H1 (cell line): ENCODE results near the gene ICA1. TPM values are rescaled to one million over a fixed set of nuclear protein-coding genes. Genes with fewer than 3 reads are reported as not detected.

Experiments used
- CTCF ChIA-PET: fragments of 300-600 bp; sonication (Branson Sonifier 250); formaldehyde crosslinking; loops from one replicate; lab custom pipeline; 2021; ENCODE audit not compliant: partially characterized antibody; lab: Charles Lee
- POLR2A ChIA-PET: fragments of 300-600 bp; sonication (Branson Sonifier 250); formaldehyde crosslinking; loops from one replicate; lab custom pipeline; 2021; ENCODE audit warnings: inconsistent platforms; ENCODE audit not compliant: partially characterized antibody; lab: Charles Lee
- DNase-seq, 2 experiments: peaks; one replicate each; pipeline versions ENCODE4 v3.0.0 to v3.0.0-alpha.2; 2010 to 2022; ENCODE audit warnings: low spot score in 2 of 2, low read depth in 1 of 2, mixed read lengths in 1 of 2
- FAIRE-seq: peaks from 2 replicates; lab custom pipeline; 2011; peaks lifted over from hg19 to GRCh38; lab: Jason Lieb, UNC
- H2AFZ ChIP-seq: 2 replicates; pipeline ENCODE4 v1.8.1; 2012; ENCODE audit warnings: low read length, inconsistent platforms
- H2AK5ac ChIP-seq: 2 replicates; pipeline ENCODE4 v1.6.1; 2013; ENCODE audit warnings: low read depth, low read length
- H2BK120ac ChIP-seq: replicated peaks from 2 replicates; pipeline ENCODE3; 2013; ENCODE audit warnings: low read depth, low read length, inconsistent platforms
- H2BK12ac ChIP-seq: 2 replicates; pipeline ENCODE4 v1.6.1; 2013; ENCODE audit warnings: low read depth, low read length
- H2BK15ac ChIP-seq: 2 replicates; pipeline ENCODE4 v1.6.1; 2013; ENCODE audit warnings: low read length
- H2BK20ac ChIP-seq: 2 replicates; pipeline ENCODE4 v1.6.1; 2013; ENCODE audit warnings: low read length
- H2BK5ac ChIP-seq: 2 replicates; pipeline ENCODE4 v1.6.1; 2013; ENCODE audit warnings: low read depth, low read length
- H3K14ac ChIP-seq: 2 replicates; pipeline ENCODE4 v1.6.1; 2013; ENCODE audit warnings: inconsistent platforms; ENCODE audit not compliant: insufficient read length
- H3K18ac ChIP-seq: 2 replicates; pipeline ENCODE4 v1.6.1; 2013; ENCODE audit warnings: low read length; ENCODE audit errors: extremely low read depth
- H3K23ac ChIP-seq: 2 replicates; pipeline ENCODE4 v1.6.1; 2013; ENCODE audit warnings: inconsistent platforms; ENCODE audit not compliant: insufficient read length
- H3K23me2 ChIP-seq: 2 replicates; pipeline ENCODE4 v1.6.1; 2013; ENCODE audit warnings: low read depth, low read length
- H3K27ac ChIP-seq: 2 replicates; pipeline ENCODE4 v1.6.1; 2011; ENCODE audit warnings: low read depth, low read length, inconsistent platforms
- H3K27me3 ChIP-seq, 4 experiments: replicated peaks in 1 of 4; 1 replicate in 1 of 4; 2 replicates in 3 of 4; pipeline versions ENCODE4 v1.6.1 to v1.8.1; 2011 to 2013; ENCODE audit warnings: low read length in 3 of 4, mild to moderate bottlenecking in 3 of 4, inconsistent platforms in 2 of 4, mixed read lengths in 2 of 4, moderate library complexity in 1 of 4; ENCODE audit not compliant: control insufficient read depth in 3 of 4, insufficient read depth in 3 of 4; ENCODE audit errors: extremely low read depth in 1 of 4
- H3K36me3 ChIP-seq, 4 experiments: 2 replicates each; pipeline versions ENCODE4 v1.6.1 to v1.8.1; 2011 to 2013; ENCODE audit warnings: mild to moderate bottlenecking in 4 of 4, low read length in 3 of 4, moderate library complexity in 2 of 4, control low read depth in 1 of 4, inconsistent platforms in 1 of 4; ENCODE audit not compliant: insufficient read depth in 4 of 4, control insufficient read depth in 2 of 4
- H3K4ac ChIP-seq: replicated peaks from 2 replicates; pipeline ENCODE3; 2013; ENCODE audit warnings: low read length, low read depth, mixed read lengths, inconsistent platforms; ENCODE audit not compliant: insufficient read length
- H3K4me1 ChIP-seq, 4 experiments: replicated peaks in 1 of 4; 1 replicate in 1 of 4; 2 replicates in 3 of 4; pipeline versions ENCODE4 v1.6.1 to v1.8.1; 2011 to 2013; ENCODE audit warnings: low read length in 3 of 4, inconsistent platforms in 2 of 4, mixed read lengths in 1 of 4; ENCODE audit not compliant: insufficient read depth in 4 of 4, control insufficient read depth in 3 of 4
- H3K4me2 ChIP-seq, 2 experiments: 2 replicates each; pipeline versions ENCODE4 v1.6.1 to v1.8.1; 2011 to 2013; ENCODE audit warnings: low read depth in 2 of 2, low read length in 2 of 2, control low read depth in 1 of 2, inconsistent platforms in 1 of 2, mild to moderate bottlenecking in 1 of 2; ENCODE audit not compliant: insufficient read depth in 1 of 2
- H3K4me3 ChIP-seq, 4 experiments: fragments of 200-600, 300-600 bp in 1 of 4; sonication (generic), shearing (Covaris generic), sonication (Bioruptor Twin) in 1 of 4; 2 replicates each; pipeline versions ENCODE4 v1.5.1 to v1.8.1; 2011 to 2016; ENCODE audit warnings: low read length in 4 of 4, low read depth in 3 of 4, control low read depth in 2 of 4, inconsistent platforms in 2 of 4, mild to moderate bottlenecking in 2 of 4, mixed read lengths in 1 of 4, moderate library complexity in 1 of 4; ENCODE audit not compliant: insufficient read depth in 2 of 4; ENCODE audit errors: extremely low read depth in 1 of 4
- H3K56ac ChIP-seq: replicated peaks from 2 replicates; pipeline ENCODE3; 2013; ENCODE audit warnings: low read depth, mild to moderate bottlenecking, mixed read lengths, low read length, inconsistent platforms; ENCODE audit not compliant: insufficient read length
- H3K79me1 ChIP-seq: 2 replicates; pipeline ENCODE4 v1.6.1; 2013; ENCODE audit warnings: low read depth, low read length, control low read depth
- H3K79me2 ChIP-seq, 2 experiments: 2 replicates each; pipeline versions ENCODE4 v1.6.1 to v1.8.1; 2012 to 2013; ENCODE audit warnings: low read length in 2 of 2, mild to moderate bottlenecking in 2 of 2, inconsistent platforms in 1 of 2; ENCODE audit not compliant: insufficient read depth in 2 of 2, control insufficient read depth in 1 of 2
- H3K9ac ChIP-seq, 4 experiments: replicated peaks in 1 of 4; 1 replicate in 1 of 4; 2 replicates in 3 of 4; pipeline versions ENCODE4 v1.6.1 to v1.8.1; 2011 to 2013; ENCODE audit warnings: low read depth in 3 of 4, low read length in 3 of 4, control low read depth in 2 of 4, mild to moderate bottlenecking in 2 of 4, moderate library complexity in 2 of 4, inconsistent platforms in 1 of 4; ENCODE audit errors: extremely low read depth in 1 of 4
- H3K9me3 ChIP-seq, 2 experiments: 2 replicates each; pipeline versions ENCODE4 v1.6.1 to v1.8.1; 2012 to 2013; ENCODE audit warnings: mild to moderate bottlenecking in 2 of 2, moderate library complexity in 2 of 2, control low read depth in 1 of 2, inconsistent platforms in 1 of 2, low read depth in 1 of 2, low read length in 1 of 2, mixed read lengths in 1 of 2; ENCODE audit not compliant: insufficient read depth in 2 of 2
- H4K20me1 ChIP-seq, 2 experiments: replicated peaks in 1 of 2; 2 replicates each; pipeline versions ENCODE3 to v1.8.1; 2011 to 2013; ENCODE audit warnings: inconsistent platforms in 2 of 2, low read length in 2 of 2, mild to moderate bottlenecking in 1 of 2; ENCODE audit not compliant: insufficient read depth in 2 of 2, control insufficient read depth in 1 of 2
- H4K5ac ChIP-seq: 2 replicates; pipeline ENCODE4 v1.6.1; 2013; ENCODE audit warnings: low read length, low read depth, mixed read lengths, inconsistent platforms; ENCODE audit not compliant: insufficient read length
- H4K8ac ChIP-seq: 2 replicates; pipeline ENCODE4 v1.8.0; 2013; ENCODE audit warnings: mild to moderate bottlenecking, moderate library complexity, low read length, inconsistent platforms; ENCODE audit not compliant: insufficient read depth; ENCODE audit errors: extremely low read depth
- H4K91ac ChIP-seq: replicated peaks from 2 replicates; pipeline ENCODE3; 2013; ENCODE audit warnings: low read length, mixed read lengths, inconsistent platforms; ENCODE audit not compliant: insufficient read length
- FOSL1 ChIP-seq: IDR thresholded peaks from 2 replicates; pipeline ENCODE4 v1.6.1; 2011; ENCODE audit warnings: mild to moderate bottlenecking, low read depth, low read length, moderate library complexity; ENCODE audit not compliant: insufficient read depth
- POLR2AphosphoS5 ChIP-seq: IDR thresholded peaks from 2 replicates; pipeline ENCODE4 v1.6.1; 2011; ENCODE audit warnings: low read depth, low read length
- RFX5 ChIP-seq: IDR thresholded peaks from 2 replicates; pipeline ENCODE4 v1.6.1; 2011; ENCODE audit warnings: low read depth, low read length, improper control_type of control experiment, borderline replicate concordance
- ZNF274 ChIP-seq: IDR thresholded peaks from 2 replicates; pipeline ENCODE4 v1.7.0; 2012; ENCODE audit warnings: low read length, borderline replicate concordance; ENCODE audit errors: extremely low read depth
- WGBS, 2 experiments: shearing (Covaris generic) in 1 of 2; methylation state at CpG; one replicate each; pipeline versions ENCODE4 v1.1.6 to v1.1.7; 2013 to 2015; ENCODE audit warnings: low lambda C conversion rate in 2 of 2, mixed read lengths in 2 of 2, inconsistent platforms in 1 of 2, low coverage in 1 of 2, missing lambda C conversion rate in 1 of 2; ENCODE audit not compliant: insufficient replicate concordance in 2 of 2, insufficient coverage in 1 of 2, insufficient read length in 1 of 2; ENCODE audit errors: extremely low coverage in 1 of 2, missing lambda C conversion rate in 1 of 2; 5-methylcytosine and 5-hydroxymethylcytosine counted together
- polyA plus RNA-seq, 7 experiments: library from polyadenylated mRNA; depleted of rRNA in 3 of 7; stranded (reverse) in 5 of 7; unstranded in 2 of 7; fragments of >200 nt in 5 of 7; fragments of 200-250 nt in 2 of 7; gene quantifications; 1 replicate in 5 of 7; 2 replicates in 1 of 7; 4 replicates in 1 of 7; pipeline versions ENCODE4 v1.2.1 to v1.2.3, GENCODE V29; 2011 to 2013; ENCODE audit warnings: missing spikeins in 2 of 7, mixed read lengths in 2 of 7
- total RNA-seq: library from RNA; stranded (reverse); fragmentation: NEBNext Ultra II Directional; extraction: Animal tissue kit (Norgen Biotek cat#: 25700); gene quantifications from 2 replicates; pipeline ENCODE4 v1.2.1, GENCODE V29; 2021

The ICA1 gene
- total and polyA plus RNA-seq, 2 of the 8 experiments (the other 6 are each of a cell fraction or from before 2014, with no cell fraction given), result 14.9 to 37.1 TPM

- Histone ChIP-seq H4K5ac (no peak overlapping the region), H3K4ac (no peak overlapping the region), H4K91ac (no peak overlapping the region), H2BK120ac (no peak overlapping the region), H3K23ac (no peak overlapping the region), H3K23me2 (no peaks in the 10 kb centered on the region), H3K4me2 (no peak overlapping the region), H3K36me3 (no peaks in the 10 kb centered on the region), H4K8ac (no peak overlapping the region), H3K4me1 (peaks cover 0 to 12% (median 2%) of the 10 kb centered on the region in 4 experiments; a peak in 4 of 7 replicates), H2AFZ (no peak overlapping the region), H3K9me3 (no peaks in the 10 kb centered on the region), H3K79me1 (peaks cover 5% of the 10 kb centered on the region; the same call in 1 of the 2 replicates), H3K27ac (no peak overlapping the region), H3K56ac (no peak overlapping the region), H2BK15ac (peak overlapping the region; percentile 93; the same call in 1 of the 2 replicates), H2BK20ac (no peak overlapping the region; the same call in 1 of the 2 replicates), H2BK12ac (no peak overlapping the region), H2BK5ac (no peak overlapping the region), H3K79me2 (no peaks in the 10 kb centered on the region), H3K4me3 (no peak overlapping the region), H3K9ac (no peak overlapping the region), H3K14ac (no peak overlapping the region), H4K20me1 (no peaks in the 10 kb centered on the region), H2AK5ac (no peak overlapping the region; the same call in 1 of the 2 replicates), H3K18ac (no peak overlapping the region), H3K27me3 (no peaks in the 10 kb centered on the region)
- FAIRE-seq, result no peak
- DNase-seq, result no peak
- TF ChIP-seq RFX5 (no peak), POLR2AphosphoS5 (no peak), FOSL1 (no peak), ZNF274 (no peak)
- 90% methylated on average over 6 of the region's 6 CpGs; no CpG with 5 or more reads in 1 of the 2 experiments for WGBS, 2 experiments
- ChIA-PET CTCF (interaction anchor here (0.9 to 1.2 kb wide), 3 partner anchors 10 to 57 kb away, joined by 3 to 10 read pairs (median 3); no protein-coding TSS in a partner anchor), POLR2A (interaction anchor here (0.6 kb wide), 1 partner anchor 18 kb away, joined by 3 read pairs; no protein-coding TSS in a partner anchor)
These were observed 86.0 kb downstream of the ICA1 start for GRCh38 chr7:8175929-8176369.
